Activated CD4-positive, alpha-beta memory T cell treated with anti-CD3 and anti-CD28 coated beads for 36 hours (primary cell): ENCODE data around the gene PRM1. TPM values are rescaled to one million over a fixed set of nuclear protein-coding genes. Genes with fewer than 3 reads are reported as not detected.
A peak's percentile ranks its signal among the peaks of the same experiment; 100 is the strongest.

Experiments used
- CTCF ChIA-PET: fragments of 350-600 bp; sonication (Branson Sonifier 250); formaldehyde crosslinking; loops from one replicate; lab custom pipeline; 2021; ENCODE audit warnings: antibody characterized with exemption, inconsistent platforms; lab: Charles Lee
- POLR2A ChIA-PET: fragments of 350-600 bp; sonication (Branson Sonifier 250); formaldehyde crosslinking; loops from one replicate; lab custom pipeline; 2021; ENCODE audit warnings: antibody characterized with exemption; lab: Charles Lee
- DNase-seq: peaks from one replicate; pipeline ENCODE4 v3.0.0-alpha.2; 2020
- H3K27ac Mint-ChIP-seq: one replicate; pipeline ENCODE4 v1.8.0; 2021; ENCODE audit warnings: mixed read lengths
- H3K27me3 Mint-ChIP-seq: one replicate; pipeline ENCODE4 v1.8.0; 2021; ENCODE audit warnings: mixed read lengths
- H3K36me3 Mint-ChIP-seq: one replicate; pipeline ENCODE4 v1.8.0; 2021; ENCODE audit warnings: mixed read lengths
- H3K4me1 Mint-ChIP-seq: one replicate; pipeline ENCODE4 v1.8.0; 2021; ENCODE audit warnings: low read depth, mixed read lengths
- H3K4me3 Mint-ChIP-seq: one replicate; pipeline ENCODE4 v1.8.0; 2021; ENCODE audit warnings: mild to moderate bottlenecking, mixed read lengths
- H3K9me3 Mint-ChIP-seq: one replicate; pipeline ENCODE4 v1.8.0; 2021; ENCODE audit warnings: mixed read lengths
- intact Hi-C: fragments of 100-400 bp; cut with micrococcal nuclease; formaldehyde crosslinking; loops from one replicate; pipeline ENCODE4 v1.15.1; 2023
- total RNA-seq, 2 experiments: library from RNA; stranded (reverse); gene quantifications; one replicate each; pipeline ENCODE4 v1.2.3, GENCODE V29; 2021

PRM1 gene
- total RNA-seq, 2 experiments from 2014 or later = not detected

DNA sequence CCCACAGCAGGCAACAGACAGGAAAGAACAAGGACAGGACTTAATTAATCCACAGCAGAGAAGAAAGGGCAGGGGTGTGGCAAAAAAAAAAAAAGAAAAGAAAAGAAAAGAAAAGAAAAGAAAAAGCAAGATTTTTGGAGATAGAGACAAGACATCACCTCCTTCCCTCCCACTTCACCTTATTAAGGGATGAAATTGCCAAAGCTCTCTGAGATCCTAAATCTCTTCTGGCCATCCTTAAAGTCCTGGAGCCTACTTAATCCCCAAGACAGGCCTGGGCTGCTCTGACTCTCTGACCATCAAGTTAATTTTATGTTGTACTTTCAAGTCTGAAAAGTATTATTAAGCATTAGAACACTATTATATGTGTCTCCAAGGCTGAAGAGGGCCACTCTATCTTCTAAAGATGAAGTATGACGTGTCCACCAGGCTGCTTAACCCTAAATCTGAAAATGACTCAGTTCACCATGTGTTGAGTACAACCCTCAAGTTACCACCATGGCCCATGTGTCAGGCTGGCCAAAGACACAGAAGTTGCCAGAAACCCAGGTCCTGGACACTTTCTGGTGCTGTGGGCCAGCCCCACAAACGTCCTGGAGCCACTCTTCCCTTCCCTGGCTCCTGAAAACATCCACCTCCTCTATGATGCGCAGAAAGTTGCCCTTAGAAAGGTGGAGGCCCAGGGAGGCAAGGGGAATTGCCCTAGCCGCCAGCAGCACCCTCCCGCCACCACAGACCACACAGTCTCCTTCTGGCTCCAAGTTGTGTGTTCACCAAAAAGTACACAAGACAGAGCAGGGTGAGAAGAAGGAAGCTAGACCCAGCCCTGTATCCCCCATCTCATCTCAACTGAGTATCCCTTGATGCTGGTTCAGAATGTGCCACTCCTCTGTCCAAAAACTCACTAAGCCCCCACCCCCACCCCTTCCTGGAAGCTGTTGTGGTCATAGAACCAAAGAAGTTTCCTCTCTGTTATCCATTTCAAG is 27.8 kb downstream of the PRM1 start:
- peak; percentile 77 for DNase-seq
- ChIA-PET CTCF (interaction anchor here (0.6 to 6.8 kb wide), 17 partner anchors 15 to 289 kb away, joined by 3 to 118 read pairs (median 8); no protein-coding TSS in a partner anchor), POLR2A (interaction anchor here (0.6 to 7.4 kb wide), 29 partner anchors 10 to 333 kb away, joined by 3 to 129 read pairs (median 9); partner anchors contain the start of gene LITAF)
- Mint-ChIP-seq H3K36me3 (peaks cover 67% of the 10 kb centered on the region), H3K27me3 (peaks cover 6% of the 10 kb centered on the region), H3K4me3 (peak overlapping the region; percentile 98), H3K9me3 (no peaks in the 10 kb centered on the region), H3K27ac (peak overlapping the region; percentile 97), H3K4me1 (peaks cover 50% of the 10 kb centered on the region)
- intact Hi-C loops = loop anchor here (1.0 to 5.0 kb wide), 2 partner anchors 76 to 265 kb away; no protein-coding TSS in a partner anchor

GRCh38 chr16:11252482-11252931 is 28.6 kb downstream of the PRM1 start:
- Mint-ChIP-seq H3K4me3 (peak overlapping the region; percentile 98), H3K27ac (peak overlapping the region; percentile 97), H3K9me3 (peaks cover 2% of the 10 kb centered on the region), H3K4me1 (peaks cover 51% of the 10 kb centered on the region), H3K27me3 (peaks cover 6% of the 10 kb centered on the region), H3K36me3 (peaks cover 73% of the 10 kb centered on the region)
- peak; percentile 50 for DNase-seq
- ChIA-PET CTCF (interaction anchor here (0.7 to 3.1 kb wide), 16 partner anchors 14 to 332 kb away, joined by 3 to 29 read pairs (median 4); no protein-coding TSS in a partner anchor), POLR2A (interaction anchor here (0.6 to 7.4 kb wide), 29 partner anchors 11 to 295 kb away, joined by 3 to 129 read pairs (median 5); no protein-coding TSS in a partner anchor)
- intact Hi-C loops = loop anchor here (1.0 to 5.0 kb wide), 8 partner anchors 18 to 288 kb away; no protein-coding TSS in a partner anchor

- ChIA-PET CTCF (interaction anchor here (0.7 to 3.1 kb wide), 17 partner anchors 14 to 333 kb away, joined by 3 to 29 read pairs (median 4); no protein-coding TSS in a partner anchor), POLR2A (interaction anchor here (0.6 to 7.4 kb wide), 34 partner anchors 11 to 311 kb away, joined by 3 to 129 read pairs (median 4); no protein-coding TSS in a partner anchor)
- H3K9me3 Mint-ChIP-seq = peaks cover 2% of the 10 kb centered on the region
- peaks cover 51% of the 10 kb centered on the region for H3K4me1 Mint-ChIP-seq
- H3K36me3 Mint-ChIP-seq = peaks cover 68% of the 10 kb centered on the region
- peaks cover 6% of the 10 kb centered on the region for H3K27me3 Mint-ChIP-seq
- intact Hi-C loops = loop anchor here (1.0 to 5.0 kb wide), 8 partner anchors 18 to 288 kb away; no protein-coding TSS in a partner anchor
- H3K4me3 Mint-ChIP-seq = peak overlapping the region; percentile 98
- peak overlapping the region; percentile 97 for H3K27ac Mint-ChIP-seq
- peak; percentile 91 for DNase-seq
Observed at GRCh38 chr16:11251525-11252481, 29.3 kb downstream of the PRM1 start.

- DNase-seq = no peak
- Mint-ChIP-seq H3K27me3 (peaks cover 6% of the 10 kb centered on the region), H3K36me3 (peaks cover 65% of the 10 kb centered on the region), H3K4me1 (peaks cover 56% of the 10 kb centered on the region), H3K9me3 (peaks cover 2% of the 10 kb centered on the region), H3K4me3 (peak overlapping the region; percentile 98), H3K27ac (peak overlapping the region; percentile 97)
- ChIA-PET CTCF (interaction anchor here (1.2 to 3.1 kb wide), 7 partner anchors 17 to 296 kb away, joined by 3 to 29 read pairs (median 9); no protein-coding TSS in a partner anchor), POLR2A (interaction anchor here (0.8 to 7.4 kb wide), 23 partner anchors 10 to 294 kb away, joined by 3 to 129 read pairs (median 7); no protein-coding TSS in a partner anchor)
- intact Hi-C loops = loop anchor here (5.0 kb wide), 1 partner anchor 74 kb away; no protein-coding TSS in a partner anchor
Observed at GRCh38 chr16:11250786-11251524, 30.2 kb downstream of the PRM1 start.

DNA sequence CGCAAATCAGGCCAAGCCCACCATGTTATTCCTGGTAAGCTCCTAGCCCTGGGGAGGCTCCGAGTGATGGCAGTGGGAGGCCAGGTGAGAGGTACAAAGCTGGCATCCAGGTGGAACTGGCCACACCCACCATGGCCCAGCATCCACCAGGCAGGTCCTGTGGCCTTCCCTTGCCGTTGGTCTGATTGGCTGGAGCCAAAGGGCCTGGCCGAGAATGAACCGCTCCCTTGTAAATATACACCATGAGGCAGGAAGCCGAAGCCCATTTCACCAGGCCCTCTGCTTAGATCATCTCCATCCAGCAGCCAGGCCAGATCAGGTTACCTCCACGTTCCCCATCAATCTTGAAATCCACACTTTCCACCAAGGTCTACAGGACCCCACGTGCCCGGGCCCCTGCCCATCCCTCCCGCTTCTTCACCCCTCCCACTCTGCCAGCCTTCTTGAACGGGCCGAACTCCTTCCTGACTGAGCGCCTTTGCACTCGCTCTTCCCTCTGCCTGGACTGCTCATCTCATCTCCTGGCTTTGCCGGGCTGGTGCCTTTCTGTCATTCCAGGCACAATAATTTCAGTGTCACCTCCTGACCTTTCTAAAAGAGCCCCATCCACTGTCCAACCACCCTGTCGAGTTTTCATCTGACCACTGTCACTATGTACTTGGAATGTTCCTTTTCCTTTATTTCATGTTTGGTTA is 30.9 kb downstream of the PRM1 start:
- Mint-ChIP-seq H3K9me3 (peaks cover 2% of the 10 kb centered on the region), H3K36me3 (peaks cover 61% of the 10 kb centered on the region), H3K4me1 (peaks cover 63% of the 10 kb centered on the region), H3K4me3 (peak overlapping the region; percentile 40), H3K27me3 (peaks cover 6% of the 10 kb centered on the region), H3K27ac (peak overlapping the region; percentile 72)
- peak; percentile 48 for DNase-seq
- CTCF ChIA-PET = interaction anchor here (2.4 to 3.1 kb wide), 2 partner anchors 16 to 285 kb away, joined by 9 to 29 read pairs; no protein-coding TSS in a partner anchor
- POLR2A ChIA-PET = interaction anchor here (0.7 to 7.4 kb wide), 5 partner anchors 9 to 198 kb away, joined by 3 to 129 read pairs (median 3); no protein-coding TSS in a partner anchor
- intact Hi-C loops = loop anchor here (5.0 kb wide), 1 partner anchor 73 kb away; no protein-coding TSS in a partner anchor

DNA sequence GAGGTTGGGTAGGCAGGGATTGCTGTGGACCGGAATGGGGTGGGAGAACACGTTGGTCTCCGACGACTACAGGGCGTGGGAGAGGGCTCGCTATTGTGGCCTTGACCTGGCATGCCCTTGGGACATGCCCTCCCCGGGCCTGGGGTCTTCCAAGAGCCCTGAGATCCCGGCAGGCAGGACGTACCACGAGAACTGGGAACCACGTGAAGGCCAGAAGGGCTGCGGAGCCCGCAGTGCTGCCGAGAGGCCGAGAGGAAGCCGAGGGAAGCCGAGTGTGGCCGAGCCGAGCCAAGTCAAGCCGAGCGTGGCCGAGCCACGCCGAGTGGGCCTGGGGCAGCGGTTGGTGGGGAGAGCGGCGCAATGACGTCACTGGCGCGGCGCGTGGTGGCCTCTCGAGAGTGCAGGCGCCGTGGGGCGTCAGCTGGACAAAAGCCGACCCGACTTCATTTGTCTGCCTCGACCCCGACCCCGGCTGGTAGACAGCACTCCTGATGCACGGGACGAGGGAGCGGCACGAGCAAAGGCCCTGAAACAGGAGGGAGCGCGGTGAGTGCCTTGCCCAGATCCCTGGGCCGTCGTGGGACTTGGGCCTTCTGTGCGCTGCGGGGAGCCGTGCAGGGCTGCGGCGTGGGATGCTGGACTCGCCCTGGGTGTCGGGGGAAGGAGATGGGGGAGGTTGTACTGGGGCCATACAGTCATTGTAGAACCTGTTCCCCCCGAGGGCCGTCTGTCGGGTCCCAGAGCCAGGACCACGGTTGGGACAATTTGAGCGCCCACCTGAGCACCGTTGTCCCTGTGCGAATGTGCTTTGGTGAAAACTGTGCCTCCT is 31.7 kb downstream of the PRM1 start:
- Mint-ChIP-seq H3K9me3 (peaks cover 2% of the 10 kb centered on the region), H3K4me3 (peak overlapping the region; percentile 48), H3K27ac (peak overlapping the region; percentile 72), H3K36me3 (peaks cover 55% of the 10 kb centered on the region), H3K4me1 (peaks cover 68% of the 10 kb centered on the region), H3K27me3 (peaks cover 6% of the 10 kb centered on the region)
- DNase-seq = peak; percentile 45
- ChIA-PET CTCF (no interaction called here), POLR2A (interaction anchor here (0.7 to 3.7 kb wide), 5 partner anchors 8 to 197 kb away, joined by 3 to 28 read pairs (median 3); no protein-coding TSS in a partner anchor)
- intact Hi-C loops = loop anchor here (5.0 kb wide), 1 partner anchor 72 kb away; no protein-coding TSS in a partner anchor

DNA sequence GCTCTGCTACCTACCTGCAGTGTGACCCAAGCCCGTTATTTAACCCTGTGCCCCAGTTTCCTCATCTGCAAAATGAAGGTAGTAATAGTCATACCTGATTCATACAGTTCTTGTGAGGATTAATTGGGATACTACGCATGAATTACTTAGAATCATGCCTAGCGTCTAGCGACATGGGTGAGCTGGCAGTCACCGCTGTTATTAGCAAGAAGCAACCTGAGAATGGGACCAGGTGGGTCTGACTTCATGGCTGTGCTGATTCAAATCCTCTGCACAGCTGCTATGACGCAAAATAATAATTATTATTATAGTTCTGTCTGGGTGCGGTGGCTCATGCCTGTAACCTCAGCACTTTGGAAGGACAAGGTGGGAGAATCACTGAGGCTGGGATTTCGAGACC is 33.0 kb downstream of the PRM1 start:
- Mint-ChIP-seq H3K9me3 (peaks cover 2% of the 10 kb centered on the region), H3K4me3 (no peak overlapping the region), H3K27me3 (peaks cover 2% of the 10 kb centered on the region), H3K27ac (peak overlapping the region; percentile 93), H3K36me3 (peaks cover 43% of the 10 kb centered on the region), H3K4me1 (peaks cover 64% of the 10 kb centered on the region)
- peak; percentile 65 for DNase-seq
- ChIA-PET POLR2A (interaction anchor here (0.6 to 3.7 kb wide), 12 partner anchors 8 to 284 kb away, joined by 3 to 36 read pairs (median 4); partner anchors contain the start of gene SOCS1), CTCF (interaction anchor here (0.7 to 1.5 kb wide), 4 partner anchors 9 to 284 kb away, joined by 3 to 5 read pairs (median 4); no protein-coding TSS in a partner anchor)
- intact Hi-C loops = no loop called here

DNA sequence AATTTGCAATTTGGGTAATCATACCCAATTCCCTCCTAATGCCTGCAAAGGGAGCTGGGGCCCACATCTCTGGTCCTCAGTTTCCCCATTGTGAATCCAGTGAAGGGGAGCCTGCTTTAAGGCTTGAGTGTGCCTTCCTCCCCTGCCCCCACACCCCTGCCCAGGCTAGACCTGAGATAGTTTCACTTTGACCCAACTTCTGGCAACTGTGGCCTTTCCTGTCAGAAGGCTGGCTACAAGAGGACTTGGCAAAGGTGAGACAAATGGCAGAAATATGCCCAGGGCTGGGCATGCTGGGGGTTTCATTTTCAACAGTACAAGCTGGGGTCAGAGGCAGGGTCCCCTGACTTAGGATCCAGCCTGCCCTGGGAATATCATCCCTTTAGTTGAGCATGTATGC is 35.1 kb downstream of the PRM1 start:
- DNase-seq = peak; percentile 71
- POLR2A ChIA-PET = interaction anchor here (0.7 to 3.7 kb wide), 10 partner anchors 10 to 282 kb away, joined by 3 to 36 read pairs (median 10); partner anchors contain the start of gene SOCS1
- H3K9me3 Mint-ChIP-seq = peaks cover 2% of the 10 kb centered on the region
- peaks cover 25% of the 10 kb centered on the region for H3K36me3 Mint-ChIP-seq
- H3K4me1 Mint-ChIP-seq = peaks cover 48% of the 10 kb centered on the region
- no peaks in the 10 kb centered on the region for H3K27me3 Mint-ChIP-seq
- no peak overlapping the region for H3K4me3 Mint-ChIP-seq
- CTCF ChIA-PET = interaction anchor here (1.1 to 2.3 kb wide), 8 partner anchors 10 to 282 kb away, joined by 4 to 13 read pairs (median 6); partner anchors contain the start of gene SOCS1
- peak overlapping the region; percentile 77 for H3K27ac Mint-ChIP-seq
- intact Hi-C loops = loop anchor here (1.0 kb wide), 2 partner anchors 12 to 21 kb away; no protein-coding TSS in a partner anchor
